HL-60/S4 treated with phorbol 12-myristate 13-acetate at 8.2 ng/mL for 4 days and 3 days (cell line): ENCODE results near the gene DPT.

Experiments used
- in situ Hi-C: fragments of 300-500 bp; cut with MboI; formaldehyde crosslinking; loops from 2 replicates; pipeline ENCODE4 v1.15.0; 2022; ENCODE audit warnings: low sequenced_read_pairs

The DPT gene

DNA sequence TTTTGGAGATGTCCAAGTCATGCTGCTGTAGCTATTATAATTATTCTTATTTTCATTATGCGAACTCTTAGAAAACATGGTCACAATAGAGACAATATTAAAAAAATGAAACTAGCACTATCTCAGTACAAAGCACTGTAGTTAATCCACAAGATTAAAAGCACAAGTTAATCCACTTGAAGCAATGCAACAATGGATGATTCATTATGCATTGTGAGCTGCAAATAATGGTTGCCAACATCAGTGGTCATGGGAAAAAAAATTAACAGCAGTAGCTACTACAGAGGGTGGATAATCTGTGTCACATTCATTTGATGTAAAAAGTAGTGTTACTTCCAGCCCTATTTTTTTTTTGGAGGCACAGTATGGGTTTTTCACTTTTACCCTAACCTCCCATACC, 56.7 kb downstream of the DPT start:
- in situ Hi-C loops, result no loop called here

DNA sequence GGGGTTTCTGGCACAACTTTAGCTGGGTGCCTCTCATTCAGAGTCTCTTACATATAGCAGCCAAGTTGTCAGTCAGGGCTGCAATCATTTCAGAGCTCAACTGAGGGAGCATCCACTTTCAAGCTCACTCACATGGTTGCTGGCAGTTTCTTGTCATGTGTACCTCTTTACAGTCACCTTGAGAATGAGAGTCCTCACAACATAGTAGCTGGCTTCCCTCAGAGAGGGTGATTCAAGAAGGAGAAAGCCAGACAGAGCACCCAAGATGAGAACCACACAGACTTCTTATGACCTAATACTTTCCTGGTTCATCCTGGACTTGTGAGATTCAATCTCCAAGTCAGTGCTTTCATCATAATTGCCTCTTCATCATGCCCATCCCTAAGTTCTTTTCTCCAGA, 57.2 kb downstream of the DPT start:
- in situ Hi-C loops, result no loop called here

GRCh38 chr1:168665975-168666374, 63.0 kb downstream of the DPT start:
- in situ Hi-C loops, result no loop called here

- in situ Hi-C loops, result no loop called here
Measured at GRCh38 chr1:168664069-168664834, 64.8 kb downstream of the DPT start.

DNA sequence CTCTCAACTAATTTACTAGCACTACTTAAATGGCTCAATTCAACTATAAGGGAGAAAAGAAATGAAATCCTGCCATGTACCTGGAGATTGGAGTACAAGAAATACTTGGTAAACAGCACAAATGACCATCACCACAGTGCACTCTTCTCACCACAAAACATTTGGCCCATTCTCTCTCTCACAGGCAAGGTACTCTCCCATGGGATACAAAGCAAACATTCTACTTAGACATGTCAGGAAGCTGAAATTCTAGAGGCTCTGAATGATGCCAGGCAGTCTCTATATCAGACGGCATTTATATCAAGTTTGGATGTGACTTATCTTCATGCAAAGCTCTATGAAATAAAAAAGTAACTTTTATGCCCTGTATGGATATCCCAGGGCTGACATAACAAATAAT, 72.5 kb downstream of the DPT start:
- in situ Hi-C loops, result no loop called here

- in situ Hi-C loops, result no loop called here
Measured at GRCh38 chr1:168654198-168654915, 74.6 kb downstream of the DPT start.

- in situ Hi-C loops, result no loop called here
Measured at GRCh38 chr1:168653567-168653966, 75.4 kb downstream of the DPT start.

- in situ Hi-C loops, result no loop called here
Measured at GRCh38 chr1:168645721-168646120, 83.3 kb downstream of the DPT start.
